ENCODE measurements around the gene CLEC1B.

The CLEC1B gene

GRCh38 chr12:9999016-9999415, at the start of gene CLEC1B:
CLEC1B (minus strand) TSS chr12:9999121; CDS start chr12:9999100, 21 bp downstream.
- DNase-seq (ENCODE audit: low read depth), result no peak
- TF ChIP-seq CTCF (IDR thresholded peaks at IDR 0.05; ENCODE audit: insufficient read depth, low read depth, low read length, missing control alignments), result no peak
- no peak within 1 kb of the TSS for H3K4me3 ChIP-seq (ENCODE audit: low read length)

- H3K4me3 ChIP-seq (ENCODE audit: low read length), result no peak overlapping the region
- TF ChIP-seq CTCF (IDR thresholded peaks at IDR 0.05; ENCODE audit: insufficient read depth, low read depth, low read length, missing control alignments), result no peak
- no peak for DNase-seq (ENCODE audit: low read depth)
These were observed 49.6 kb upstream of the CLEC1B start for GRCh38 chr12:10048526-10048925.

- no peak for DNase-seq (ENCODE audit: low read depth)
These were observed 43.2 kb upstream of the CLEC1B start for GRCh38 chr12:10042167-10042566.

GRCh38 chr12:10033783-10034545, 35.0 kb upstream of the CLEC1B start:
- peak; percentile 45 for TF ChIP-seq CTCF (IDR thresholded peaks at IDR 0.05; ENCODE audit: insufficient read depth, low read depth, low read length, missing control alignments)
- peak; percentile 32 for DNase-seq (ENCODE audit: low read depth)
- H3K4me3 ChIP-seq (ENCODE audit: low read length), result no peak overlapping the region

More at GRCh38 chr12:10042167-10042566, 43.2 kb upstream of the CLEC1B start:
- H3K4me3 ChIP-seq (ENCODE audit: low read length), result no peak overlapping the region
- no peak for TF ChIP-seq CTCF (IDR thresholded peaks at IDR 0.05; ENCODE audit: insufficient read depth, low read depth, low read length, missing control alignments)

GRCh38 chr12:10031771-10032175, 32.9 kb upstream of the CLEC1B start:
- H3K4me3 ChIP-seq (ENCODE audit: low read length), result no peak overlapping the region
- TF ChIP-seq CTCF (IDR thresholded peaks at IDR 0.05; ENCODE audit: insufficient read depth, low read depth, low read length, missing control alignments), result no peak
- peak; percentile 91 for DNase-seq (ENCODE audit: low read depth)

- DNase-seq (ENCODE audit: low read depth), result peak; percentile 54
- H3K4me3 ChIP-seq (ENCODE audit: low read length), result no peak overlapping the region
- TF ChIP-seq CTCF (IDR thresholded peaks at IDR 0.05; ENCODE audit: insufficient read depth, low read depth, low read length, missing control alignments), result no peak
These were observed 32.4 kb upstream of the CLEC1B start for GRCh38 chr12:10031321-10031720.

GRCh38 chr12:10030446-10030845, 31.5 kb upstream of the CLEC1B start, which contains the start of gene CLEC9A:
CLEC9A (plus strand) TSS chr12:10030682; CDS start chr12:10052688, 22,006 bp downstream.
- no peak within 1 kb of the TSS for H3K4me3 ChIP-seq (ENCODE audit: low read length)
- no peak for TF ChIP-seq CTCF (IDR thresholded peaks at IDR 0.05; ENCODE audit: insufficient read depth, low read depth, low read length, missing control alignments)
- DNase-seq (ENCODE audit: low read depth), result no peak
